AG08395 (cell line): ENCODE results near the gene MREG.
A peak's percentile ranks its signal among the peaks of the same experiment; 100 is the strongest.
"Not testable (repeated sequence)": the region's sequence is repeated elsewhere in the genome, so short reads cannot be mapped to it uniquely, and the experiment has no call there.

ENCODE experiments used
- DNase-seq: peaks from one replicate; pipeline ENCODE4 v3.0.0; 2012; ENCODE audit warnings: mixed read lengths, low spot score

MREG gene

DNA sequence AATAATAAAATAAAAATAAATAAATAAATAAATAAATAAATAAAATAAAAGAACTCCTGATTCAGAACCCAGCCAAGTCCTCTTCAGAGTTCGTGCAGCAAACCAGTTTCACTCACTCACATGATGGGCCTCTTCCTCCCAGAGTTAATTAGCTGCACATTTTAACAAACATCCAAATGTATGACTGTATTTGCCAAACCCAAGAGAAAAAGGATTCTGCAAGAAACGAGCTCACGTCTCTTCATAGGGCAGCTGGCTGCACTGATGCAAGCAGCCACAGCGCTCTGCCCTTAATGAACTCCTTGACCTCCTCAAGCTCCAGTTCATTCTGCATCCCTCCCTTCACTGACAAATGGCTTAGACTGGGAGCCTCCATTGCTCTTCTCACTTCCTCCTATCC lies 55.1 kb downstream of the MREG start:
- peak; percentile 68 for DNase-seq

DNA sequence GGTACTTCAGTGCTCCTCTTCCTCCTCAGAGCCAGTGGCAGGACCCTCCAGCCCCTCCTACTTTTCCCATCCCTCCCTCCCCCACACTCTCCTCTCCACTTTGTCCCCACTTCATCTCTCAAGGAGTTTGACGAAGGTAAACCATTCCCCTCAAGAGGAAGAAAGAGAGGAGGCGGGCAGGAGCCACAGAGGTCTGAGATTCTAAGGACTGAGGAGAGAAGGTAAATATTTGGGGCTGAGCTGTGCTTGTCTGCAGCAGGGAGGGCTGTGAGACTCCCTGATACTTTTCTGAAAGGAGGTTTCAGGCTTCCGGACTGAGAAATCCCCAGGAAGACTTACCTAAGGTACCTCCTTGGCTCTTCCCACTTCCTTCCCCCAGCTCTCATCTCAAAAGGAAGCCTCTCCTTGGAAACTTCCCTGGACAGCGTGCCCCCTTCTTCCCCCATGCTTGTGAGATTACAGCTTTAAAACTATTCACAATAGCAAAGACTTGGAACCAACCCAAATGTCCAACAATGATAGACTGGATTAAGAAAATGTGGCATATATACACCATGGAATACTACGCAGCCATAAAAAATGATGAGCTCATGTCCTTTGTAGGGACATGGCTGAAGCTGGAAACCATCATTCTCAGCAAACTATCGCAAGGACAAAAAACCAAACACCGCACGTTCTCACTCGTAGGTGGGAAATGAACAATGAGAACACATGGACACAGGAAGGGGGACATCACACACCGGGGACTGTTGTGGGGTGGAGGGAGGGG lies 55.8 kb downstream of the MREG start:
- DNase-seq, result not testable (repeated sequence)

DNA sequence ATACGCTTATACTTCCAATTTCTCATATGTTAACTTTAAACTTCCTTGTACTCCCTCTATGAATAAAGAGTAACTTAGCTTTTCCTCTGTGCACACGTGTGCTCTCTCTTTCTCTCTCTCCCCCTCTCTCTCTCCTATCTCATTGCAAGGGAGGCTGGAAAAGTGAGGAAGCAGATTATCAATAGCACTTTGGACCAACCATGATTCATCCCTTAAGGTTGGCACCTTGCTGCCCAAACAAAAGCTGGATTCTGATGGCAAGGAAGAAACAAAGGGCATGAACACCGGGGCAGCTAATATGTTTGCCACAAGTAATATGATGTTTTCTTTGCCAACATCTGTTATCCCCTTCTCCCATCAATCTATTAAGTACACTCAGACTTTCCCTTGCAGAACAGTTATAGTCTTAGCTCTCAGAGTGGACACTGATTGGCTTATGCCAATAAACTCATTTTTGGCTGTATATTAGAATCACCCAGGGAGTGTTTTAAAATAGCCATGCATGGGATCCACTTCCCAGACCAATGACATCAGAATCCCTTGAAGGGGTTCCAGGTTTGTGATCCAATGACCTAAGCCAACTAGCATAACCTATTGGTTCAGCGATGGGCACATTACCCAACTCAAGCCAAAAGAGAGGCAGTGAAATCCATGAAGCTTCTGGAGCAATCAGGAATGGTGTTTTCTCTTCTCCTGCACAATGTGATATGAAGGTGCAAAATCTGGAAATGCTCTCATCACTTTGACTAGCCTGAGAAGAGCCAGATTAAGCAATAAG lies 60.3 kb downstream of the MREG start:
- DNase-seq, result no peak

DNA sequence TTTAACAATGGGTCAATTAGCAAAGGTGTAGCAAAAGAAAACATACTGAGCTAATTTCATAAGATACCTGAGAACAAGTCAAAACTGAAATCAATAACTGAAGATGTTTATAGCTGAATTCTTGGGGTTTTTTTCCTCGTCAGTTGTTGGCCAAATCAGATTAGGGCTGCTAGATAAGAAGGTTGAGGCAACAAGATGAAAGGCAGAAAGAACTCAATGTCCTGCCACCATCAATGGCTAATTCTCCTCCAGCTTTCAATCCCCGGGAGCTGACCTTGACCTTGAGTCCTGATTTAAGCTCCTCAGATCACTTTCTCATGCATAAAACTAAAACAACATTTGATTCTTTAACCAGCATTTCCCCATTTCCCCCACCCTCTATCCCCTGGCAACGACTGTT lies 61.8 kb downstream of the MREG start:
- no peak for DNase-seq

DNA sequence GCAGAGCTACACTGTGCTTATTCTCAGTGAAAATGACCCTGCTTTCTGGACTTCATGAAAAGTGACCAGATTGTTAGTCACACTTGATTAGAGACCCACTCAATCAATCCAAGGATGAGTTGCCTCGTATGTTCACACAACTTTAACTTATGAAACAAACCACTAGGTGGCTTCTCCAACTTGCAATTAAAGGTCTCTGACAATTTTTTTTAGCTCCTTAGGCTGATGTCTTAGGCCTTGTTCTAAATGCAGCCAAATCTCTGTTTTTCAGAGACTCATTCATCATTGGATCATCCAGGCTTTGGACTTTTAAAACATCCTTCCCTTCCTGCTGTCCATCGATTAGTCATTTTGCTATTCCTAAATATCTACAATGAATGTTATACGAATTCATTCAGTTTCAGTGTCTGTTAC lies 63.4 kb downstream of the MREG start:
- peak; percentile 52 for DNase-seq

DNA sequence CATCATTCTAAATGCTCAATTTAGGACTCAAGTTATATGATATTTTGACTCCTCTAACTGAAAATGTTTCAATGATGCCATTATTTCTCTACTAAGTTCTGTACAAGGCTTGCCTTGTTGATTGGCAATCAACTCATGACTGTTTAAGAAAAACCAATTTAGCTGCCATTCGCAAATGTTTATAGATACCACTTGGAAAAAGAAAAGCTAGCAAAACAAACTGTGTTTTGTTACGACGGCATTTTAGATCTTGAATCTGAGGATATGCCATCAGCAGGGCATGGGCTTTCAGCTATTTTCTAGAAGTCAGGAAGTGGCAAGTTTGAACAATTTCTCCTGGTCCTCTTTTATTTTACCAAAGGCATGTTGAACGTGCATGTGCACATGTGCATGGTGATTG lies 65.3 kb downstream of the MREG start:
- DNase-seq, result no peak

DNA sequence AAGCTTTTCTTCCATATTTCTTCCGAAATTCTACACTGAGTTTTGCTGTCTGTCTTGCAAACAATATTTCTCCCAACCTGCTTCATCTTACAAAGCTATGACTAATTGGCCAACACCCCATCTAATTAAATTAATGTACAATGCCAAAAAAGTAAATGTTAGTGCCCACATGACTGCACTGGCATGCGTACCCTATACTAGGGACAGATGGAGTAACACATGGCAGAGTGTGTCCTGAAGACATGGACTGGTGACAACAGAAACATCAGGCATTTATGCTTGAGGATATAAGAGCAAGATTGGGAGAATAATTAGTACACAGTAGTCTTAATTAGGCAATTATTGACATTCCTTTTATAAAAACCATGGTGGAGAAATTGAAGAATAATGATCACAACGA lies 66.8 kb downstream of the MREG start:
- DNase-seq, result no peak

DNA sequence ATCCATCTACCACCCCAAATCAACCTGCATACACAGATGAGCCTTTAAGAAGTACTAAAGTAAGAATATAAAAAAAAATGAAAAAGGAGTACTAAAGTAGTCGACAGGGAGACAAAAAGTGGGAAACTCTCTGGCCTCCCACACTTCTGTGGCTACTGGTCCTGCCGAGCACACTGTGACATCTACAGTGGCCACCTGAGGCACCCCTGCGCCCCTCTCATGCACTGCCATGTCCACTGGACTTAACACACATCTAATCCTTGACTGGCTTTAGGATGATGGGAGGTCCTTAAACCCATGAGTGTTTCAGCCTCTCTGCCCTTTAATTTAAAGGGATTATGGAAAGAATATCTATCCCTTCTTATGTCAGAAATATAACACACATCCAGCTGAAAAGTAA lies 71.2 kb downstream of the MREG start:
- DNase-seq, result no peak

DNA sequence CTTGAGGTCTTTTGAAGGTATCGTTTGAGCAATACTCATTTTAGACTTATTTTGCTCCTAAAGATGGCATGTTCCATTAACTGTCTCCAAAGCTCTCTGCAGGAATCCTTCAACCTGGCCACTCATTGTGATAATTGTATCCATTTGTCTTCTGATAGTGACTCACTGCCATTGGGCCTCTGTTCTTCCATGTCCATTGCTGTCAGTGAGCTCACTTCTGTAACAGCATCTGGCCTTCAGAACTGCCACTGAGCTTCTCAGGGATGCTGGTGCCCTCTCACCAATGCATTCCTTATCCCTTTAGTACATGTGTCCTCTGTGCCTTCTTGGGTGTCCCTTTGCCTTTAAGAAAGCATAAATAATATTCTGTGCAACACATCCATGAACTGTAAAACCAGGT lies 71.6 kb downstream of the MREG start:
- DNase-seq, result no peak

DNA sequence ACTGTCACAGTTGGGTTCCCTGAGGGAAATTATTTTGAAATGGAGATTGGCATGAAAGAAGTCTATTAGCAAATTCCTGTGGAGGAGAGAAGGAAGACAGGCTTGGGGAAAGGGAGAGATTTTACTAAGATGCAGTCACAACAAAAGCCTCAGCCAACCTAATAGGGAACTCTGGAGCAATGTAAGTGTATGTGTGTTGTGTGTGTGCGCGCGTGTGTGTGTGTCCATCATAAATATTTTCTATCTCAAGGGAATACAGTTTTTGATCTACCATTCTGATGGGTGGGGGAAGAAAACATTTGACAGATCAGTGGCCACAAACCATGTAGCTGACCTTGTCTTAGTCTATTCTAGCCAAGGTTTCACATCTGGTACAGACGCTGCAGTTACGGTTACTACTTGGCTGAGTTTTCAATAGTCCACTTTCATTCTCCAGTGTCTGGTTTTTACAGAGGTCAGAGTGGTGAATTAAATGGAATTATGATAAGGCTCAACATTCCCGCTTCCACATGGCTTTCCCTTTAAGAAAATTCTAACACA lies 72.6 kb downstream of the MREG start:
- no peak for DNase-seq

DNA sequence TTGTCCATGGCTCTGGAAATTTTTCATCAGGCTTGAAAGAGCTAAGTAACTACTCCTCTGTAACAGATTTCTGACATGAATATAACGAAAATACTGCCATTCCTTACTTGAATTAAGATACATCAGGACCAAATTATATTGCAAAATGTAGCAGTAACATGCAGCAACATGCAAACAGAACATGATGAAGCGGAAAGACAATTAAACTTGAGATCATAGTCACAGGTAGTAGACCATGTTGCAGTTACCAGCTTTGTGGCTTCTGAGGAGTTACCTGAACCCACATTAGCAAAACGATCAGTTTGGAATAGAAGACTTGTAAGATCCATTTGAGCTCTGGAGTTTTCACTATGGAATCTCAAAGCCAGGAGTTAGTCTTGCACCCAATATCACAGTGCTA lies 76.2 kb downstream of the MREG start:
- no peak for DNase-seq

DNA sequence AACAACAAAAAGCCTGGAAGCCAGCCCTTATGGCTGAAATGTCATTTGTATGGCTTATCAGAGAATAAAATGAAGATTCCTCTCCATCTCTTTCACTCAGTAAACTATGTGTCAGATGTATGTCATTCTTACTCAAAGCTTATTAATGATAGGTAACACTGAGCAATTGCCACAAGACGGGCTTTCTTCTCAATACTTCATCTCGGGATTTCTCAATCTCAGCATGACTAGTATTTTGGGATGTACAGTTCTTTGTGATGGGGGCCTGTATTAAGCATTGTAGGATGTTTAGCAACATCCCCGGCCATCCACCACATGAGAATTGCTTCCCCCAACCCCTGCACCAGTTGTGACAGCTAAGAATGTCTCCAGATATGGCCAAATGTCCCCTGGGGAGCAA lies 80.2 kb downstream of the MREG start:
- no peak for DNase-seq

DNA sequence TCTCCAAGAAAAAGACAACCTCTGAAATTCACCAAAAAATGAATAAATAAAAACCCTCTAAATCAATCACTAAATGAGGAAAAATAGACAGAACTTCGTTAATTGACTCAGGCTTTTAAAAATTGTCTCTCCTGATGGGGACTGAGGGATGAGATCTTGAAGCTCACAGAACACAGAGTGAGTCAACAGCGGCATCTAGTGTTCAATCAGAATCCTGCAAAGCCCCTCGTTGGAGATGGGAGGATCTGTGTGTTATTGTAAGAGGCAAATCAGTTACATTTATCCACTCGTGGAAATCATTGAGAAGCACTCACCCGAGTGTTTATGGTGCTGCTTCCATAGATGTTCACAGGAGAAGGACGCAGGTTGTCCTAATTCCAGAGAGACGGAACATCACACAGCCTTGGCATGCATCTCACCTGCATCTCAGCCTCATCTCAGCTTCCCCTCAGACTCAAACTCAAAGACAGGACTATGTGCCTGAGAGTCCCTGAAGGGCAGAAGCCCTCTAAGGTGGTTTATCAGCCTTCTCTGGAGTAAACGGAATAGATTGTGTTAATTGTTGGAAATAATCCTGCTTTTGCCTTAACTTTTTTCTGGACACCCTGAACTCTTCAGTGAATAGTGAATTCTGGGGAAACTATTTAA lies 82.0 kb downstream of the MREG start:
- peak; percentile 77 for DNase-seq

DNA sequence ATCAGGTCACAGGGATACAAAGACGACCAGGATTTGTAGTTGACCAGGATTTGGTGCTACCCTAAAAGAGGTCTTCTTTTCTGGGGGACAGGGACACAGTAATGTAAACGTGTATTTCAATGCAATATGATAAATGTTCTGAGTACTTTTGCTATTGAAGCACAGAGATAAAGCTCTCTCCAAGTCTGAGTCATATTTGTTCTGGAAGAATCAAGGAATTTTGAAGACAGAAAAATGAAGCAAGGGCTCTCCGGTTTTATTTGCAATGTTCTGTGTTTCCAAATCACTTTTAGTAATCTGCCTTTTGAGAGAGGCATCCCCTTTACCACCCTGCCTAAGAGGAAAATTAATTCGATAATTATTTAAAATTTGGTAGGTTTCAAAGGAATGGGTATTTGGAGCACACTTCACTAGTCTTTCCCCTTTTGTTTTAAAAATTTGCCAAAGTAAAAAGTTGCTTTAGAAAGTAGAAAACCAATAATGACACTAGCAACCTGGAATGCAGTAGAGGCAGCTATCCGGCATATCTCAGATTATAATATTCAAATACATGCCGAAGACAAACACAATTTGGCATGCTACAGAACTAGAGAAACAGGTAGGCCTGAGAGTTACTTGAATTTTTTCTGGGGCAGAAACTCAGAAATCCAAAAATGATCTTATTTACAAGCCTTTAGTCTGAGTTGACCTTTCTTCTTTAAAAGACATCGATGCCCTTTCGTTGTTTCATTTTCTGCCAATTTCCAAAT lies 82.7 kb downstream of the MREG start:
- DNase-seq, result no peak

DNA sequence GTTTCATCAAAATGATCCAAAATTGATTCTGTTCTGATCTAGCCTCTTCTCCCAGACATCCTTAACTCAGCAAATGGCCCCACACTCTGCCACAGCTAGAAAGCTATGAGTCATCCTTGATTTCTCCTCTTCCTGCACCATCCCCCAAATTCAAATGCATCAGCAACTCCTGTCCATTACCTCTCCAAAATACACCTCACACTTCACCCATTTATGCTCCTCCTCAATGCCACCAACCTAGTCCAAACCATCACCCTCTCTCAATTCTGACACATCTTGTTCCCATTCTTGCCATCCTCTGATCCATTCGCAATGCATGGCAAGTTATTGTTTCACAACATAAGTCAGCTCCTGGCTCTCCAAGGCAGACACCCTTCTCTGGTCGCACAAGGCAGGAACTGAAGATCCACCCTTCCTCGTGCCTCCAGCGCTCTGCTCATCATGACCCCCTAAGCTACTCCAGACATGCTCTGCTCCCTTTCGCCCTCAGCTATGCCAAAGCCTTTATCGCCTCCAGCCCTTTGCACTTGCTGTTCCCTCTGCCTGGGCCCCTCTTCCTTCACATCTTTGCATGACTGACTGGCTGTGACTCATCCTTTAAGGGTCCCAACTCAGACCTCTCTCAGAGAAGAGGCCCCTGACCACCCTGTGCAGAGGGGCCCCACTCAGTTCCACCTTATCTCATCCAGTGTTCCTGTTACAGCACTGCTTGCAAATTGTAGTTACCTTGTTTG lies 83.6 kb downstream of the MREG start:
- DNase-seq, result no peak

DNA sequence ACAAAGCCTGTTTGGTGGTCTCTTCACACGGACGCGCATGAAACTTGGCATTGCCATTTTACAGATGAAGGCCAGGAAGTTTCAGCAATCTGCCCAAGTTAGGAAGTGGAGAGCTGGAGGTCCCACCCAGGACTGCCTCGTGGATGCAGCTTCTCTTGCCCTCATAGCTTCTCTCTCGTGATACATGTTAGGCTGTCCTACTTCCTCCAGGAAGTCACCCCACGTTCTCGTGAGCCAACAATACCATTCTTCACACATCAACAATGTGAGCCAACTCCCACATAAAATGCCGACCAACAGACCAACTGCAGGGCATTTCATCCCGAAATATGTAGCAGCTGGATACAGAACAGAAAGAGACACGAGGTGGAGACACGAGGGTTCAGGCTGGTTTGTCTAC lies 85.3 kb downstream of the MREG start:
- DNase-seq, result no peak

DNA sequence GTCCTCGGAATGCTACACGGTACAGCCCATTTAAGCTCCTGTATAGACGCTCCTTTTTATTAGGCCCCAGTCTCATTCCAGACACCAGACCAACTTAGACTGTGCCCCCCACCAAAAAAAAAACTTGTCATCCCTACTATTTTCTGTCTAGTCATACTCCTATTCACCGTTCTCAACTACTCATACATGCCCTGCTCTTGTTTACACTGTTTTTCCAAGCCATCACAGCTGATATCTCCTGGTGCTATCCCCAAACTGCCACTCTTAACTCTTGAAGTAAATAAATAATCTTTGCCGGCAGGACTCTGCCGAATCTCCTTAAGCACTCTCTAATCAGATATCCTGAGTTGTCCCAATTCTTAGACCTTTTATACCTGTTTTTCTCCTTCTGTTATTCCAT lies 86.4 kb downstream of the MREG start:
- DNase-seq, result not testable (repeated sequence)

DNA sequence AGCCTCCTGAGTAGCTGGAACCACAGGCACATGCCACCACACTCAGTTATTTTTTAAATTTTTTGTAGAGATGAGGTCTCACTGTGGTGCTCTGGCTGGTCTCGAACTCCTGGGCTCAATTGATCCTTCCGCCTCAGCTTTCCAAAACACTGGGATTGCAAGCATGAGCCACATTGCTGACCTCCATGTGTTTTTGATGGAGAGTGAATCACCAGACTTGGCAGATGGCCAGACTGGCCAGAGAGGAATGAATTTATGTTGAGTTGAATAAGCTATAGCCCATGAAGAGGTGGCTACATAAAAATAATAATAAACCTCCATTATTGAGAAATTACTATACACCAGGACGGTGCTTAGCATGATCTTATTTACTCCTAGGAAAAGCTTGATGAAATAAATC lies 91.5 kb downstream of the MREG start:
- no peak for DNase-seq

DNA sequence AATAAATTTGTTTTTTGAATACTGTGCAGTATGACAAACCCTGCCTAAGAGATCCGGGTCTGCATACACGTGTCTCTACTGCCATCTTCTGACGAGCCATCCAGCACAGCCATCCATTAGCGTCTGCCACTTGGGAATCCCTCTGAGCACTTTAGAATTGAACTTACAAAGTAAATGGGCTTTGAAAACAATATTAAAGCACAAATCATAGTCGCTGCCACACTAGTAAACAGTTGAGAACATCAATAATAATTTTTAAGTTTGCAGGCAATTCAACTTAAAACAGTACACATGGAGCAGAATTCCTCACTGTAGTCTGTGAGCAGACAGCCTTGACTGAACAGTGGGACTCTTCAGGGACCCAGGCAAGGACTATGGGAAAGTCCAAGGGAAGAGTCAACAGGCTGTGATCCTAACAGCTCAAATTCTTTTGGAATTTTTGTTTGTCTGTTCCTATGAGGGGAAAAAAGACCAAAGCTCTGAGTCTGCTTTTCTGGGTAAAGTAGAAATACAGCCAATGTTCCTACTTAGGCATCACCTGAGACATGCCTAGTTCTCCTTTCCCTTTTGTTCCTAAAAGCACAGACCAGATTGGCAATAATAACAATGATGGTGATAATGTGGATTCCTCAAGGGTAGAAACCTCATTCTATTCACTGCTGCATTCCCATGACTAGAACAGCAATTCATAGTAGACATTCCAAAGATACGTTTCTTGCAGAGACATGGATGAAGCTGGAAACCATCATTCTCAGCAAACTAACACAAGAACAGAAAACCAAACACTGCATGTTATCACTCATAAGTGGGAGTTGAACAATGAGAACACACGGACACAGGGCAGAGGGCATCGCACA lies 92.9 kb downstream of the MREG start:
- DNase-seq, result peak; percentile 70

DNA sequence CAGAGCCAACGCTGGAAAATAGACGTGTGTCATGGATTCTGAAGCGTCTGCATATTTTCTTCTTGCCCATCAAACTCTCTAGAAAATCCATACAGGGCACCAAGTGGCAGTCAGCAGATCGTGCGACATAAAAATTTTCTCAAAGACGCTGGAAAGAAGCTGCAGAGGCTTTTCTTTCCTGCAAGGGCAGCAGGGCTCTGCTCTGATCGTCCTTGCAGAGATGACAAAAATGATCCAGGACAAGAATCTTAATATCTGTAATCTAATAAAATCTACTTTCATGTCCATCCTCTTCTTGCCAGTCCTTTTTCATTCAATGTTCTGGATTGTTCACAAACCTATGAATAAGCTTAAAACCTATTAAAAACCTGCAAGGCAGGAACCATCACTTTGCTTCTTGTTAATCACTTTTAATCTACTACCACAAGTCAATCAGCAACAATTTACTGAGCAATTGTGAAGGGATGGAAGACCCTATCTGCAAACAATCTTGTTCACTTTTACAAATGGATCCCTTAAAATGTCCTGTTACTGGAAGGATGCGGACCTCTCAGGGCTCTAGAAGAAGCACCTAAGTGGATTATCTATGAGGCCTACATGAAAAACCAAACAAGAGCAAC lies 93.6 kb downstream of the MREG start:
- DNase-seq, result no peak
